Ectodermal cell (in vitro differentiated cells): Measurements from ENCODE around the gene MAPKBP1.

Experiments used
- H3K27ac ChIP-seq: 2 replicates; pipeline ENCODE4 v1.7.0; 2013; ENCODE audit warnings: mild to moderate bottlenecking, low read depth, low read length; ENCODE audit not compliant: insufficient read depth, poor library complexity, severe bottlenecking
- H3K27me3 ChIP-seq: 2 replicates; pipeline ENCODE4 v1.7.0; 2013; ENCODE audit warnings: mild to moderate bottlenecking, low read length; ENCODE audit not compliant: insufficient read depth, control insufficient read depth, poor library complexity, severe bottlenecking
- H3K36me3 ChIP-seq: one replicate; pipeline ENCODE4 v1.7.0; 2013; ENCODE audit warnings: low read length; ENCODE audit not compliant: control insufficient read depth, insufficient read depth
- H3K4me1 ChIP-seq: one replicate; pipeline ENCODE4 v1.7.0; 2013; ENCODE audit warnings: low read length; ENCODE audit not compliant: control insufficient read depth, insufficient read depth
- H3K4me3 ChIP-seq: 2 replicates; pipeline ENCODE4 v1.7.0; 2013; ENCODE audit warnings: low read depth, low read length, control low read depth; ENCODE audit not compliant: insufficient read depth
- H3K9me3 ChIP-seq: 2 replicates; pipeline ENCODE4 v1.7.0; 2013; ENCODE audit warnings: mild to moderate bottlenecking, low read length, moderate library complexity; ENCODE audit not compliant: control insufficient read depth
- WGBS, 2 experiments: methylation state at CpG; one replicate each; pipeline ENCODE4 v1.1.7; 2013; ENCODE audit warnings: missing lambda C conversion rate in 2 of 2; 5-methylcytosine and 5-hydroxymethylcytosine counted together

The MAPKBP1 gene

GRCh38 chr15:41834096-41834495, 59.8 kb downstream of the MAPKBP1 start:
- WGBS, 2 experiments = 77 to 78% methylated on average over 3 of the region's 3 CpGs
- H3K4me3 ChIP-seq = no peak overlapping the region
- H3K36me3 ChIP-seq = no peaks in the 10 kb centered on the region
- H3K9me3 ChIP-seq = no peaks in the 10 kb centered on the region
- no peak overlapping the region for H3K27ac ChIP-seq
- peaks cover 2% of the 10 kb centered on the region for H3K4me1 ChIP-seq
- no peaks in the 10 kb centered on the region for H3K27me3 ChIP-seq

- no peak overlapping the region for H3K27ac ChIP-seq
- 95 to 97% methylated on average over 6 of the region's 6 CpGs for WGBS, 2 experiments
- no peak overlapping the region for H3K4me3 ChIP-seq
Observed at GRCh38 chr15:41836073-41836472, 61.8 kb downstream of the MAPKBP1 start.

GRCh38 chr15:41836713-41837454, 62.6 kb downstream of the MAPKBP1 start:
- H3K36me3 ChIP-seq = no peaks in the 10 kb centered on the region
- no peaks in the 10 kb centered on the region for H3K27me3 ChIP-seq
- no peaks in the 10 kb centered on the region for H3K4me1 ChIP-seq
- no peak overlapping the region for H3K4me3 ChIP-seq
- 94 to 95% methylated on average over 23 of the region's 23 CpGs for WGBS, 2 experiments
- no peaks in the 10 kb centered on the region for H3K9me3 ChIP-seq
- H3K27ac ChIP-seq = no peak overlapping the region

More at GRCh38 chr15:41836073-41836472, 61.8 kb downstream of the MAPKBP1 start:
- Histone ChIP-seq H3K27me3 (no peaks in the 10 kb centered on the region), H3K4me1 (no peaks in the 10 kb centered on the region), H3K9me3 (no peaks in the 10 kb centered on the region), H3K36me3 (no peaks in the 10 kb centered on the region)

GRCh38 chr15:41838400-41838897, 64.2 kb downstream of the MAPKBP1 start, which contains the start of gene PLA2G4B:
Gene PLA2G4B, plus strand, starts transcription at chr15:41838847. Its CDS starts 67 bp downstream, at chr15:41838914.
- no peaks in the 10 kb centered on the region for H3K9me3 ChIP-seq
- WGBS, 2 experiments = 94 to 95% methylated on average over 6 of the region's 6 CpGs
- no peak within 1 kb of the TSS for H3K27ac ChIP-seq
- H3K36me3 ChIP-seq = no peaks in the 10 kb centered on the region
- H3K4me3 ChIP-seq = no peak within 1 kb of the TSS
- no peaks in the 10 kb centered on the region for H3K4me1 ChIP-seq
- H3K27me3 ChIP-seq = no peaks in the 10 kb centered on the region

- Histone ChIP-seq H3K27me3 (no peaks in the 10 kb centered on the region), H3K27ac (no peak overlapping the region), H3K4me3 (no peak overlapping the region), H3K36me3 (no peaks in the 10 kb centered on the region), H3K4me1 (no peaks in the 10 kb centered on the region), H3K9me3 (no peaks in the 10 kb centered on the region)
- WGBS, 2 experiments = 94% methylated on average over 16 of the region's 16 CpGs
Observed at GRCh38 chr15:41839781-41840491, 65.7 kb downstream of the MAPKBP1 start.

- no peaks in the 10 kb centered on the region for H3K27me3 ChIP-seq
- no peaks in the 10 kb centered on the region for H3K9me3 ChIP-seq
- H3K36me3 ChIP-seq = no peaks in the 10 kb centered on the region
- WGBS, 2 experiments = 92 to 93% methylated on average over 15 of the region's 15 CpGs
- no peak overlapping the region for H3K4me3 ChIP-seq
- no peaks in the 10 kb centered on the region for H3K4me1 ChIP-seq
- H3K27ac ChIP-seq = no peak overlapping the region
Observed at GRCh38 chr15:41840673-41841072, 66.4 kb downstream of the MAPKBP1 start.

GRCh38 chr15:41841131-41841530, 66.8 kb downstream of the MAPKBP1 start:
- H3K4me3 ChIP-seq = no peak overlapping the region
- H3K27ac ChIP-seq = no peak overlapping the region
- no peaks in the 10 kb centered on the region for H3K27me3 ChIP-seq
- no peaks in the 10 kb centered on the region for H3K9me3 ChIP-seq
- no peaks in the 10 kb centered on the region for H3K36me3 ChIP-seq
- H3K4me1 ChIP-seq = no peaks in the 10 kb centered on the region
- 95 to 97% methylated on average over 10 of the region's 10 CpGs for WGBS, 2 experiments

GRCh38 chr15:41842229-41842628, 67.9 kb downstream of the MAPKBP1 start:
- Histone ChIP-seq H3K36me3 (no peaks in the 10 kb centered on the region), H3K27ac (peak overlapping the region; percentile 26), H3K4me3 (no peak overlapping the region), H3K4me1 (no peaks in the 10 kb centered on the region), H3K9me3 (no peaks in the 10 kb centered on the region), H3K27me3 (no peaks in the 10 kb centered on the region)
- 75 to 79% methylated on average over 12 of the region's 12 CpGs for WGBS, 2 experiments

GRCh38 chr15:41843571-41843970, 69.3 kb downstream of the MAPKBP1 start:
- Histone ChIP-seq H3K4me1 (no peaks in the 10 kb centered on the region), H3K27ac (no peak overlapping the region), H3K36me3 (no peaks in the 10 kb centered on the region), H3K9me3 (no peaks in the 10 kb centered on the region), H3K4me3 (no peak overlapping the region), H3K27me3 (no peaks in the 10 kb centered on the region)
- 85 to 86% methylated on average over 10 of the region's 10 CpGs for WGBS, 2 experiments

GRCh38 chr15:41844814-41845213, 70.5 kb downstream of the MAPKBP1 start:
- no peaks in the 10 kb centered on the region for H3K4me1 ChIP-seq
- H3K9me3 ChIP-seq = no peaks in the 10 kb centered on the region
- H3K27me3 ChIP-seq = no peaks in the 10 kb centered on the region
- 87 to 88% methylated on average over 12 of the region's 12 CpGs for WGBS, 2 experiments
- H3K27ac ChIP-seq = no peak overlapping the region
- no peaks in the 10 kb centered on the region for H3K36me3 ChIP-seq
- no peak overlapping the region for H3K4me3 ChIP-seq
